IMR-90 (cell line): ENCODE results near the gene EML1. TPM values are rescaled to one million over a fixed set of nuclear protein-coding genes. Genes with fewer than 3 reads are reported as not detected.

Experiments
- ATAC-seq: fragments of 200-7000 bp; cut with Tn5 transposase; 2 replicates; pipeline ENCODE4 v1.9.1; 2020; ENCODE audit warnings: low read depth, mild to moderate bottlenecking, moderate library complexity
- BruUV-seq: library from RNA; stranded (reverse); fragments of 400-500 nt; replicated peaks from 2 replicates; lab custom pipeline; 2021; lab: Mats Ljungman, UMichigan
- CTCF ChIA-PET: fragments of 300-600 bp; formaldehyde crosslinking; extraction: SDS; loops from one replicate; lab custom pipeline; 2021; ENCODE audit warnings: antibody characterized with exemption; lab: Yijun Ruan, JAX
- POLR2A ChIA-PET: fragments of 300-600 bp; sonication (Branson Sonifier 250); formaldehyde crosslinking; loops from one replicate; lab custom pipeline; 2022; ENCODE audit warnings: antibody characterized with exemption; ENCODE audit not compliant: unreplicated experiment; lab: Charles Lee
- DNase-seq: peaks from one replicate; pipeline ENCODE4 v3.0.0; 2013
- H2AFZ ChIP-seq: replicated peaks from 2 replicates; pipeline ENCODE3; 2013; ENCODE audit warnings: low read length, mild to moderate bottlenecking; ENCODE audit not compliant: poor library complexity
- H2AK5ac ChIP-seq: 2 replicates; pipeline ENCODE4 v1.6.1; 2013; ENCODE audit warnings: low read depth, low read length, inconsistent platforms
- H2AK9ac ChIP-seq: replicated peaks from 2 replicates; pipeline ENCODE3; 2013; ENCODE audit warnings: mild to moderate bottlenecking, low read depth, low read length, moderate library complexity; ENCODE audit not compliant: poor library complexity
- H2BK120ac ChIP-seq: 2 replicates; pipeline ENCODE4 v1.6.1; 2013; ENCODE audit warnings: low read depth, low read length, inconsistent platforms
- H2BK15ac ChIP-seq: 3 replicates; pipeline ENCODE4 v1.6.1; 2013; ENCODE audit warnings: low read depth, low read length, inconsistent platforms
- H2BK20ac ChIP-seq: 2 replicates; pipeline ENCODE4 v1.6.1; 2013; ENCODE audit warnings: low read depth, mild to moderate bottlenecking, inconsistent platforms, low read length, moderate library complexity
- H2BK5ac ChIP-seq: 2 replicates; pipeline ENCODE4 v1.6.1; 2013; ENCODE audit warnings: mild to moderate bottlenecking, low read depth, low read length, inconsistent platforms; ENCODE audit not compliant: poor library complexity, severe bottlenecking
- H3K14ac ChIP-seq: replicated peaks from 2 replicates; pipeline ENCODE4 v1.6.1; 2013; ENCODE audit warnings: low read depth, low read length, inconsistent platforms
- H3K18ac ChIP-seq: 2 replicates; pipeline ENCODE4 v1.6.1; 2013; ENCODE audit warnings: low read depth, low read length, control low read depth
- H3K23ac ChIP-seq: 2 replicates; pipeline ENCODE4 v1.6.1; 2013; ENCODE audit warnings: low read depth, low read length, inconsistent platforms
- H3K27ac ChIP-seq: 2 replicates; pipeline ENCODE4 v1.5.1; 2013; ENCODE audit warnings: mild to moderate bottlenecking, control low read depth, low read length; ENCODE audit not compliant: insufficient read depth
- H3K27me3 ChIP-seq: 2 replicates; pipeline ENCODE4 v1.6.1; 2013; ENCODE audit warnings: low read length; ENCODE audit not compliant: control insufficient read depth, insufficient read depth
- H3K36me3 ChIP-seq: 2 replicates; pipeline ENCODE4 v1.6.1; 2013; ENCODE audit warnings: low read length, mixed read lengths; ENCODE audit not compliant: control insufficient read depth, insufficient read depth
- H3K4ac ChIP-seq: 2 replicates; pipeline ENCODE4 v1.6.1; 2013; ENCODE audit warnings: low read depth, low read length, inconsistent platforms
- H3K4me1 ChIP-seq: 2 replicates; pipeline ENCODE4 v1.6.1; 2013; ENCODE audit warnings: low read length, mixed read lengths; ENCODE audit not compliant: control insufficient read depth, insufficient read depth
- H3K4me2 ChIP-seq: 2 replicates; pipeline ENCODE4 v1.6.1; 2013; ENCODE audit warnings: low read depth, mild to moderate bottlenecking, control low read depth, low read length, moderate library complexity
- H3K4me3 ChIP-seq: 2 replicates; pipeline ENCODE4 v1.5.1; 2013; ENCODE audit warnings: low read depth, mild to moderate bottlenecking, control low read depth, low read length, moderate library complexity; ENCODE audit not compliant: insufficient read depth
- H3K56ac ChIP-seq: 2 replicates; pipeline ENCODE4 v1.6.1; 2013; ENCODE audit warnings: low read length, inconsistent platforms; ENCODE audit not compliant: insufficient read depth; ENCODE audit errors: extremely low read depth
- H3K79me1 ChIP-seq, 2 experiments: 2 replicates each; pipeline ENCODE4 v1.6.1; 2013; ENCODE audit warnings: low read length in 2 of 2, inconsistent platforms in 1 of 2, low read depth in 1 of 2
- H3K9ac ChIP-seq: 2 replicates; pipeline ENCODE4 v1.6.1; 2013; ENCODE audit warnings: low read depth, low read length, control low read depth
- H3K9me1 ChIP-seq: 2 replicates; pipeline ENCODE4 v1.6.1; 2013; ENCODE audit warnings: low read length, inconsistent platforms; ENCODE audit not compliant: insufficient read depth
- H3K9me3 ChIP-seq: 2 replicates; pipeline ENCODE4 v1.6.1; 2013; ENCODE audit warnings: low read length; ENCODE audit not compliant: control insufficient read depth, insufficient read depth
- H4K20me1 ChIP-seq: 2 replicates; pipeline ENCODE4 v1.6.1; 2013; ENCODE audit warnings: low read length, inconsistent platforms; ENCODE audit not compliant: insufficient read depth
- H4K5ac ChIP-seq: 2 replicates; pipeline ENCODE4 v1.6.1; 2013; ENCODE audit warnings: mild to moderate bottlenecking, low read depth, low read length, control low read depth
- H4K8ac ChIP-seq, 2 experiments: 2 replicates each; pipeline ENCODE4 v1.6.1; 2013; ENCODE audit warnings: low read depth in 2 of 2, low read length in 2 of 2, control low read depth in 1 of 2, inconsistent platforms in 1 of 2
- H4K91ac ChIP-seq: 2 replicates; pipeline ENCODE4 v1.6.1; 2013; ENCODE audit warnings: low read depth, low read length, inconsistent platforms; ENCODE audit not compliant: insufficient read depth
- CEBPB ChIP-seq: IDR thresholded peaks from 2 replicates; pipeline ENCODE4 v1.6.1; 2012; ENCODE audit warnings: low read depth, low read length, improper control_type of control experiment
- CTCF ChIP-seq: conservative IDR thresholded peaks from 2 replicates; pipeline ENCODE4 v1.5.1; 2012; ENCODE audit warnings: mild to moderate bottlenecking, low read depth, low read length, improper control_type of control experiment
- ELK1 ChIP-seq: fragments of 150-350 bp; IDR thresholded peaks from 2 replicates; pipeline ENCODE4 v1.6.1; 2016; ENCODE audit warnings: low read depth, mild to moderate bottlenecking, low read length, moderate library complexity, borderline replicate concordance
- MAZ ChIP-seq: IDR thresholded peaks from 2 replicates; pipeline ENCODE4 v1.6.1; 2012; ENCODE audit warnings: low read depth, mild to moderate bottlenecking, low read length, improper control_type of control experiment, moderate library complexity, borderline replicate concordance
- MXI1 ChIP-seq: IDR thresholded peaks from 2 replicates; pipeline ENCODE4 v1.6.1; 2012; ENCODE audit warnings: low read depth, mild to moderate bottlenecking, low read length, moderate library complexity, borderline replicate concordance
- POLR2A ChIP-seq: IDR thresholded peaks from 2 replicates; pipeline ENCODE4 v1.6.1; 2012; ENCODE audit warnings: mild to moderate bottlenecking, low read depth, low read length
- SMC3 ChIP-seq: fragments of 150-350 bp; IDR thresholded peaks from 2 replicates; pipeline ENCODE4 v1.6.1; 2016; ENCODE audit warnings: low read depth, mild to moderate bottlenecking, antibody characterized with exemption, low read length, moderate library complexity
- USF2 ChIP-seq: fragments of 150-350 bp; IDR thresholded peaks from 2 replicates; pipeline ENCODE4 v1.6.1; 2017; ENCODE audit warnings: mild to moderate bottlenecking, antibody characterized with exemption, low read length, low read depth
- WGBS, 2 experiments: methylation state at CpG; one replicate each; pipeline versions ENCODE4 v1.1.5 to v1.1.7; 2013; ENCODE audit warnings: missing lambda C conversion rate in 2 of 2; ENCODE audit not compliant: insufficient read length in 1 of 2; ENCODE audit errors: extremely low coverage in 2 of 2; 5-methylcytosine and 5-hydroxymethylcytosine counted together
- dilution Hi-C: fragments of 300-500 bp; cut with HindIII; formaldehyde crosslinking; loops from one replicate; pipeline ENCODE4 v1.14.3; 2018; ENCODE audit warnings: low sequenced_read_pairs; ENCODE audit not compliant: unreplicated experiment
- in situ Hi-C: fragments of 300-500 bp; cut with MboI; formaldehyde crosslinking; loops from 3 replicates; pipeline ENCODE4 v1.14.3; 2019; ENCODE audit warnings: low sequenced_read_pairs, inconsistent platforms, mixed read lengths
- intact Hi-C: fragments of 100-400 bp; cut with micrococcal nuclease; formaldehyde crosslinking; loops from 2 replicates; pipeline ENCODE4 v1.10.0; 2022
- polyA plus RNA-seq, 3 experiments: library from polyadenylated mRNA; depleted of rRNA; stranded (reverse); fragments of >200 nt; gene quantifications; 2 replicates each; pipeline ENCODE4 v1.2.3, GENCODE V29; 2012; ENCODE audit warnings: low replicate concordance in 1 of 3
- total RNA-seq: library from RNA; depleted of rRNA; stranded (reverse); fragments of >200 nt; gene quantifications from 2 replicates; pipeline ENCODE4 v1.2.3, GENCODE V29; 2012

The EML1 gene
- total and polyA plus RNA-seq, 2 of the 4 experiments (the other 2 are of a cell fraction), result 14.0 to 42.3 TPM

- Histone ChIP-seq H3K9me3 (no peaks in the 10 kb centered on the region), H2AK9ac (no peak overlapping the region), H3K9ac (no peak overlapping the region), H2BK120ac (no peak overlapping the region), H3K79me1 (no peaks in the 10 kb centered on the region), H3K56ac (no peak overlapping the region), H3K27ac (no peak overlapping the region), H2AK5ac (no peak overlapping the region), H3K4ac (no peak overlapping the region), H3K4me3 (no peak overlapping the region), H4K91ac (no peak overlapping the region), H4K8ac (no peak overlapping the region), H4K5ac (no peak overlapping the region), H3K27me3 (no peaks in the 10 kb centered on the region), H2AFZ (no peak overlapping the region), H2BK15ac (no peak overlapping the region), H2BK5ac (no peak overlapping the region), H3K36me3 (peaks cover 46% of the 10 kb centered on the region), H4K20me1 (no peaks in the 10 kb centered on the region), H3K4me2 (no peak overlapping the region), H3K9me1 (0 out of 2 replicates have a peak, but pooled peaks cover 4% of the 10 kb centered on the region), H2BK20ac (no peak overlapping the region), H3K23ac (no peak overlapping the region), H3K4me1 (peaks cover 3% of the 10 kb centered on the region; the same call in 1 of the 2 replicates), H3K14ac (no peak overlapping the region), H3K18ac (no peak overlapping the region)
- DNase-seq, result no peak
- WGBS, 2 experiments, result no CpG with 5 or more reads among the region's 8 CpGs
- ChIA-PET CTCF (no interaction called here), POLR2A (no interaction called here)
- intact Hi-C loops (loop anchor here (10.0 kb wide), 1 partner anchor 566 kb away; no protein-coding TSS in a partner anchor), in situ Hi-C loops (no loop called here), dilution Hi-C loops (no loop called here)
- no peak for ATAC-seq
- no peak for TF ChIP-seq SMC3
- no peak for TF ChIP-seq CEBPB
- TF ChIP-seq MAZ, result no peak
- no peak for TF ChIP-seq MXI1
- no peak for TF ChIP-seq POLR2A
- TF ChIP-seq CTCF, result no peak
- no peak for TF ChIP-seq ELK1
- no peak for TF ChIP-seq USF2
- no TSS peak for BruUV-seq
These were observed 145.2 kb downstream of the EML1 start for GRCh38 chr14:99938376-99938775.
